ENCODE measurements around the gene PDZD2.

PDZD2 gene

GRCh38 chr5:31733371-31733770, 94.4 kb downstream of the PDZD2 start:
- Histone ChIP-seq H3K9ac (ENCODE audit: low read depth, low read length) (no peak overlapping the region), H2AFZ (ENCODE audit: low read depth, low read length) (no peak overlapping the region), H4K20me1 (ENCODE audit: insufficient read depth, low read length) (no peaks in the 10 kb centered on the region), H3K9me3 (ENCODE audit: insufficient read depth, low read length, severe bottlenecking) (no peaks in the 10 kb centered on the region), H3K27me3 (ENCODE audit: insufficient read depth, low read length, poor library complexity) (no peaks in the 10 kb centered on the region), H3K36me3 (ENCODE audit: insufficient read depth, low read length) (no peaks in the 10 kb centered on the region), H3K27ac (ENCODE audit: low read length) (no peak overlapping the region), H3K79me2 (ENCODE audit: insufficient read depth, low read length) (no peaks in the 10 kb centered on the region), H3K4me1 (ENCODE audit: insufficient read depth, low read length) (no peaks in the 10 kb centered on the region), H3K4me2 (ENCODE audit: insufficient read depth, low read length) (no peak overlapping the region), H3K4me3 (ENCODE audit: low read depth in 1 of 2, low read length in 2 of 2) (no peak overlapping the region)
- DNase-seq = no peak
- no peak for ATAC-seq (ENCODE audit: insufficient read depth, low read depth)
- TF ChIP-seq CTCF (IDR thresholded peaks at IDR 0.05; ENCODE audit: borderline replicate concordance, extremely low read depth, low read length, poor library complexity, severe bottlenecking) (no peak), EZH2 (IDR thresholded peaks at IDR 0.05; ENCODE audit: borderline replicate concordance, low read depth, low read length, severe bottlenecking) (no peak)

GRCh38 chr5:31736127-31736526, 97.2 kb downstream of the PDZD2 start:
- Histone ChIP-seq H3K36me3 (ENCODE audit: insufficient read depth, low read length) (no peaks in the 10 kb centered on the region), H3K79me2 (ENCODE audit: insufficient read depth, low read length) (no peaks in the 10 kb centered on the region), H3K9ac (ENCODE audit: low read depth, low read length) (no peak overlapping the region), H3K27me3 (ENCODE audit: insufficient read depth, low read length, poor library complexity) (no peaks in the 10 kb centered on the region), H2AFZ (ENCODE audit: low read depth, low read length) (no peak overlapping the region), H3K27ac (ENCODE audit: low read length) (no peak overlapping the region), H3K9me3 (ENCODE audit: insufficient read depth, low read length, severe bottlenecking) (no peaks in the 10 kb centered on the region), H3K4me2 (ENCODE audit: insufficient read depth, low read length) (no peak overlapping the region), H3K4me1 (ENCODE audit: insufficient read depth, low read length) (no peaks in the 10 kb centered on the region), H4K20me1 (ENCODE audit: insufficient read depth, low read length) (no peaks in the 10 kb centered on the region), H3K4me3 (ENCODE audit: low read depth in 1 of 2, low read length in 2 of 2) (no peak overlapping the region)
- no peak for ATAC-seq (ENCODE audit: insufficient read depth, low read depth)
- no peak for DNase-seq
- TF ChIP-seq CTCF (IDR thresholded peaks at IDR 0.05; ENCODE audit: borderline replicate concordance, extremely low read depth, low read length, poor library complexity, severe bottlenecking) = no peak
- TF ChIP-seq EZH2 (IDR thresholded peaks at IDR 0.05; ENCODE audit: borderline replicate concordance, low read depth, low read length, severe bottlenecking) = no peak

- TF ChIP-seq EZH2 (IDR thresholded peaks at IDR 0.05; ENCODE audit: borderline replicate concordance, low read depth, low read length, severe bottlenecking) = no peak
- TF ChIP-seq CTCF (IDR thresholded peaks at IDR 0.05; ENCODE audit: borderline replicate concordance, extremely low read depth, low read length, poor library complexity, severe bottlenecking) = no peak
- Histone ChIP-seq H3K4me3 (ENCODE audit: low read depth in 1 of 2, low read length in 2 of 2) (no peak overlapping the region), H3K4me1 (ENCODE audit: insufficient read depth, low read length) (no peaks in the 10 kb centered on the region), H3K27me3 (ENCODE audit: insufficient read depth, low read length, poor library complexity) (no peaks in the 10 kb centered on the region), H2AFZ (ENCODE audit: low read depth, low read length) (no peak overlapping the region), H3K9me3 (ENCODE audit: insufficient read depth, low read length, severe bottlenecking) (no peaks in the 10 kb centered on the region), H3K9ac (ENCODE audit: low read depth, low read length) (no peak overlapping the region), H3K79me2 (ENCODE audit: insufficient read depth, low read length) (no peaks in the 10 kb centered on the region), H4K20me1 (ENCODE audit: insufficient read depth, low read length) (no peaks in the 10 kb centered on the region), H3K4me2 (ENCODE audit: insufficient read depth, low read length) (no peak overlapping the region), H3K27ac (ENCODE audit: low read length) (no peak overlapping the region), H3K36me3 (ENCODE audit: insufficient read depth, low read length) (no peaks in the 10 kb centered on the region)
- ATAC-seq (ENCODE audit: insufficient read depth, low read depth) (no peak), DNase-seq (no peak)
Observed at GRCh38 chr5:31738199-31738598, 99.3 kb downstream of the PDZD2 start.

- Histone ChIP-seq H3K9me3 (ENCODE audit: insufficient read depth, low read length, severe bottlenecking) (no peaks in the 10 kb centered on the region), H3K27me3 (ENCODE audit: insufficient read depth, low read length, poor library complexity) (no peaks in the 10 kb centered on the region), H3K4me2 (ENCODE audit: insufficient read depth, low read length) (no peak overlapping the region), H3K79me2 (ENCODE audit: insufficient read depth, low read length) (no peaks in the 10 kb centered on the region), H3K9ac (ENCODE audit: low read depth, low read length) (no peak overlapping the region), H3K36me3 (ENCODE audit: insufficient read depth, low read length) (no peaks in the 10 kb centered on the region), H3K4me3 (ENCODE audit: low read depth in 1 of 2, low read length in 2 of 2) (no peak overlapping the region), H4K20me1 (ENCODE audit: insufficient read depth, low read length) (no peaks in the 10 kb centered on the region), H3K4me1 (ENCODE audit: insufficient read depth, low read length) (no peaks in the 10 kb centered on the region), H2AFZ (ENCODE audit: low read depth, low read length) (no peak overlapping the region), H3K27ac (ENCODE audit: low read length) (no peak overlapping the region)
- TF ChIP-seq EZH2 (IDR thresholded peaks at IDR 0.05; ENCODE audit: borderline replicate concordance, low read depth, low read length, severe bottlenecking) = no peak
- TF ChIP-seq CTCF (IDR thresholded peaks at IDR 0.05; ENCODE audit: borderline replicate concordance, extremely low read depth, low read length, poor library complexity, severe bottlenecking) = no peak
- DNase-seq = no peak
- no peak for ATAC-seq (ENCODE audit: insufficient read depth, low read depth)
Observed at GRCh38 chr5:31741496-31741895, 102.6 kb downstream of the PDZD2 start.
